ENCODE data around the gene PPP1R15A.
A peak's percentile ranks its signal among the peaks of the same experiment; 100 is the strongest.

- TF ChIP-seq CTCF (IDR thresholded peaks at IDR 0.05) (peak in 2 of 3 donors; percentile 48 to 51), POLR2A (IDR thresholded peaks at IDR 0.05) (peak; percentile 86), EP300 (IDR thresholded peaks at IDR 0.05) (peak; percentile 98)
These were observed 27.7 kb downstream of the PPP1R15A start, which contains the start of gene NUCB1 for GRCh38 chr19:48899781-48900476.
